Cardiac fibroblast (primary cell): Measurements from ENCODE around the gene TCF19.
A peak's percentile ranks its signal among the peaks of the same experiment; 100 is the strongest.

Experiments
- DNase-seq, 2 donors: peaks; one replicate each; pipeline versions ENCODE4 v3.0.0 to v3.0.0-alpha.2; 2010; ENCODE audit warnings: low read depth in 2 of 2
- H3K4me3 ChIP-seq, 2 donors: replicated peaks in 1 of 2; 1 replicate in 1 of 2; 2 replicates in 1 of 2; pipeline ENCODE4 v1.5.1; 2011; ENCODE audit warnings: low read depth in 2 of 2, low read length in 2 of 2, mild to moderate bottlenecking in 2 of 2, moderate library complexity in 1 of 2
- TF ChIP-seq, protein P1 (sequence below): IDR thresholded peaks from one replicate; pipeline ENCODE4 v1.5.1; 2011; ENCODE audit warnings: low read depth, mild to moderate bottlenecking, low read length, inconsistent platforms

Gene TCF19

DNA sequence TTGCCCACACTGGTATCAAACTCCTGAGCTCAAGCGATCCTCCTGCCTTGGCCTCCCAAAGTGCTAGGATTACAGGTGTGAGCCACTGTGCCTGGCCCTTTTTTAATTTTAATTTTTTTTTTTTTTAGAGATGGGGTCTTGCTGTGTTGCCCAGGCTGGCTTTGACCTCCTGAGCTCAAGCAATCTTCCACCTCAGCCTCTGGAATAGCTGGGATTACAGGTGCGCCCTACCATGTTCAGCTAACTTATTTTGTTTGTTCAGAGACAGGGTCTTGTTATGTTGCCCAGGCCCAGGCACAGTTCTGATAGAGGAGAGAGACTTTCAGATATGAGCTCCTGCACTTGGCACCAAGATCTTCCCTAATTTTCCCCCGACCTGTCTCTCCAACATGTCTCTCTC is 27.6 kb upstream of the TCF19 start:
- TF ChIP-seq, protein P1, sequence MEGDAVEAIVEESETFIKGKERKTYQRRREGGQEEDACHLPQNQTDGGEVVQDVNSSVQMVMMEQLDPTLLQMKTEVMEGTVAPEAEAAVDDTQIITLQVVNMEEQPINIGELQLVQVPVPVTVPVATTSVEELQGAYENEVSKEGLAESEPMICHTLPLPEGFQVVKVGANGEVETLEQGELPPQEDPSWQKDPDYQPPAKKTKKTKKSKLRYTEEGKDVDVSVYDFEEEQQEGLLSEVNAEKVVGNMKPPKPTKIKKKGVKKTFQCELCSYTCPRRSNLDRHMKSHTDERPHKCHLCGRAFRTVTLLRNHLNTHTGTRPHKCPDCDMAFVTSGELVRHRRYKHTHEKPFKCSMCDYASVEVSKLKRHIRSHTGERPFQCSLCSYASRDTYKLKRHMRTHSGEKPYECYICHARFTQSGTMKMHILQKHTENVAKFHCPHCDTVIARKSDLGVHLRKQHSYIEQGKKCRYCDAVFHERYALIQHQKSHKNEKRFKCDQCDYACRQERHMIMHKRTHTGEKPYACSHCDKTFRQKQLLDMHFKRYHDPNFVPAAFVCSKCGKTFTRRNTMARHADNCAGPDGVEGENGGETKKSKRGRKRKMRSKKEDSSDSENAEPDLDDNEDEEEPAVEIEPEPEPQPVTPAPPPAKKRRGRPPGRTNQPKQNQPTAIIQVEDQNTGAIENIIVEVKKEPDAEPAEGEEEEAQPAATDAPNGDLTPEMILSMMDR, result no peak
- DNase-seq, result no peak
- H3K4me3 ChIP-seq, result no peak overlapping the region

DNA sequence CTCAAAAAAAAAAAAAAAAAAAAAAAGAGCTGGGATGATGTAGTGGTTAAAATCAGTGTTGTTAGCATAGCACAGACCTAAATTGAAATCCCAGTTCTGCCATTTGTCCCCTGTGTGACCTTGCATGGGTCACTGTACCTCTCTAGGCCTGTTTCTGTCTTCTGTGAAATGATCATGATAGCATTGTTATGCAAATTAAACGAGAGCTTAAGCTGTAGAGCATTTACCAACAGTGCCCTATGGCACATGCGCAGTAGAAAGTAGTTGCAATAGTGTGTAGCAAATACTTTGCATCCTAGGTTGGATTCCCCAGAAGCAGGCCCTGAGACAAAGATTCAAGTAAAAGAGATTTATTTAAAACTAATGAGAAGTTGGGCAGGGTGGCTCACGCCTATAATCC is 26.8 kb upstream of the TCF19 start:
- H3K4me3 ChIP-seq, result no peak overlapping the region
- TF ChIP-seq, protein P1, result no peak
- DNase-seq, result no peak

DNA sequence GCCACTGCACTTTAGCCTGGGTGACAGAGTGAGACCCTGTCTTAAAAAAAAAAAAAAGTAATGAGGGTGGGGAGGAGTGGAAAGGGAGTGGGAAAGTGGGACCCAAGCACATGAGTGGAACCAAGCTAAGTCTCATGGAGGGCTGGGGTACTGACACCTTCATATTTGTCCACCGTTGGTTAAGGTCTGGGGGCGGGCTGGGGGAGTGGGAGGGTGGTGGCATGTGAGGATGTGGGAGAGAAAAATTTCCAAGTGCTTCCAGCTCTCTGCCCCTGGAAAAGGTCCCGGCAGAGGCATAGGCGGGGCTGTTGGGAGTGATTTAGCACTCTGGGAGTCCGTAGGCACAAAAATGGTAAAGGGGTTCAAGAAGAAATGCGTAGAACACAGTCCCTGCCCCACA is 25.6 kb upstream of the TCF19 start:
- no peak overlapping the region for H3K4me3 ChIP-seq
- TF ChIP-seq, protein P1, result no peak
- DNase-seq, result no peak

DNA sequence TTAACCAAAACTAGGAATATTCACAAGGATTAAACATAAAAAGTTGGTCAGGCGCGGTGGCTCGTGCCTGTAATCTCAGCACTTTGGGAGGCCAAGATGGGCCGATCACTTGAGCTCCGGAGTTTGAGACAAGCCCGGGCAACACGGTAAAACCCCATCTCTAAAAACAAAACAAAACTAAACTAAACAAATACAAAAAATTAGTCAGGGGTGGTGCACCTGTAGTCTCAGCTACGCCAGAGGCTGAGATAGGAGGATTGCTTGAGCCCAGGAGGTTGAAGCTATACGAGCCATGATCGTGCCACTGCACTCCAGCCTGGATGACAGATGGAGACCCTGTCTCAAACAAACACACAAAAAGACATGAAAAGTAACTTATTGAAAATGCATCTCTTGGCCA is 22.7 kb upstream of the TCF19 start:
- DNase-seq, result no peak
- TF ChIP-seq, protein P1, result no peak
- H3K4me3 ChIP-seq, result no peak overlapping the region

DNA sequence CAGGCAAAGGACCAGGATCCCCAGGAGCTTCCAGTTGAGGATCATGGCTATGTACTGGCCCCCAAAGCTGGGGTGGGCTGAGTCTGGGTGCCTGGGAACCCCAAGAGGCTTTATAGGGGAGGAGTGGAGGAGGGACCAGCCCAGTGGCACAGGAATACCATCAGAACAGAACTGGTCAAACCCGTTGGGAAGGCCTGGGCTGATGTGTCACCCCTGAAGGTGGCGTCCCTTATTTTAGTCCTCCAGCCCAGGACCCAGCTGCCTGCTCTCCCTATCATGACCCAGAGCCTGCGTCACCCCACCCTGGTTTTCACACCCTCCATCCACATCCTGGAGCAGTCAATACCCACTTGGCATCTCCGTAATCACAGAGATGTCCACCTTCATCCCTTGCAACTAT is 19.4 kb upstream of the TCF19 start, which contains the start of gene PSORS1C2:
TSS of gene PSORS1C2 (minus strand) at position 85 of the 400 bp plus-strand sequence. CDS start at position 45, 40 bp downstream.
- no peak for DNase-seq
- no peak within 1 kb of the TSS for H3K4me3 ChIP-seq
- TF ChIP-seq, protein P1, result no peak

DNA sequence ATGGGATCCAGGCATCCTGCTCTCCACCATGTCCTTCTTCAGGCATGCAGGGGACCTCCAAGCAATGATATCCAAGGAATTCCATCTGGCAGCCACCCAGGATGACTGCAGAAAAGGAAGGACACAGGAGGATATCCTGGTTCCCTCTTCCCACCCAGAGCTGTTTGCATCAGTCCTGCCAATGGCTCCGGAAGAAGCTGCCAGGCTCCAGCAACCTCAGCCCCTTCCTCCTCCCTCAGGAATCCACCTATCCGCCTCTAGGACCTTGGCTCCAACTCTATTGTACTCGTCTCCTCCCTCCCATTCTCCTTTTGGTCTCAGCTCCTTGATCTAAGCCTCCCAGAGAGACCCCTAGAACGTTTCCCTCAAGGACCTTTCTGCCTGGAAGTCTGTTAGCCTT is 18.8 kb upstream of the TCF19 start:
- no peak overlapping the region for H3K4me3 ChIP-seq
- TF ChIP-seq, protein P1, result no peak
- peak in 1 of 2 donors; percentile 76 for DNase-seq

DNA sequence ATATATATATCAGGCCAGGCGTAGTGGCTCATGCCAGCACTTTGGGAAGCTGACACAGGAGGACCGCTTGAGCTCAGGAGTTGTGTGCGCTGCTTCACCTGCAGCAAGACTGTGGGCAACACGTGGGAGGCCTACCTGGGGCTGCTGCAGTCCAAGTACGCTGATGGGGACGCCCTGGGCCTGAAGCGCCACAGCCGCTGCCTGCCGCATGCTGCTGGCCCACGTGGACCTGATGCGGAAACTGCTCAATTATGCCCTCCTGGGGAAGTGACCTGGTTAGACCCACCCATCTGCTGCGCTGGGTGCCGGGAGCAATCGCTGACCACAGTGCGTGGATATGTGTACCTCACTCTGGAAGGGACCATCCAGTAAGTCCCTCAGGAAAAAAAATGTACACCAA is 17.7 kb upstream of the TCF19 start:
- no peak for DNase-seq
- TF ChIP-seq, protein P1, result no peak
- no peak overlapping the region for H3K4me3 ChIP-seq
